ENCODE measurements around the gene FAM13A. TPM values are rescaled to one million over a fixed set of nuclear protein-coding genes. Genes with fewer than 3 reads are reported as not detected.

FAM13A gene
- total and polyA plus RNA-seq, 2 of the 8 experiments (the other 6 are each of a cell fraction or from before 2014, with no cell fraction given): 7.1 to 16.5 TPM

- FAIRE-seq: no peak
- ChIA-PET POLR2A (ENCODE audit: partially characterized antibody) (no interaction called here), CTCF (ENCODE audit: partially characterized antibody) (no interaction called here)
- Histone ChIP-seq H4K8ac (ENCODE audit: extremely low read depth, insufficient read depth, low read length) (no peak overlapping the region), H2AK5ac (ENCODE audit: low read depth, low read length) (no peak overlapping the region), H3K27me3 (replicated peaks in 1 of 4; ENCODE audit: control insufficient read depth in 3 of 4, extremely low read depth in 1 of 4, insufficient read depth in 3 of 4, low read length in 3 of 4) (no peaks in the 10 kb centered on the region), H3K9me3 (ENCODE audit: insufficient read depth in 2 of 2, low read depth in 1 of 2, low read length in 1 of 2) (no peaks in the 10 kb centered on the region), H2AFZ (ENCODE audit: low read length) (no peak overlapping the region), H3K4ac (replicated peaks; ENCODE audit: insufficient read length, low read depth, low read length) (no peak overlapping the region), H2BK12ac (ENCODE audit: low read depth, low read length) (no peak overlapping the region), H3K14ac (ENCODE audit: insufficient read length) (no peak overlapping the region), H3K4me1 (replicated peaks in 1 of 4; ENCODE audit: control insufficient read depth in 3 of 4, insufficient read depth in 4 of 4, low read length in 3 of 4) (no peaks in the 10 kb centered on the region), H4K20me1 (replicated peaks in 1 of 2; ENCODE audit: control insufficient read depth in 1 of 2, insufficient read depth in 2 of 2, low read length in 2 of 2) (no peaks in the 10 kb centered on the region), H2BK5ac (ENCODE audit: low read depth, low read length) (no peak overlapping the region), H3K18ac (ENCODE audit: extremely low read depth, low read length) (no peak overlapping the region), H4K5ac (ENCODE audit: insufficient read length, low read depth, low read length) (no peak overlapping the region), H3K4me2 (ENCODE audit: insufficient read depth in 1 of 2, low read depth in 2 of 2, low read length in 2 of 2) (no peak overlapping the region), H3K23me2 (ENCODE audit: low read depth, low read length) (no peaks in the 10 kb centered on the region; the same call in 1 of the 2 replicates), H4K91ac (replicated peaks; ENCODE audit: insufficient read length, low read length) (no peak overlapping the region), H2BK15ac (ENCODE audit: low read length) (no peak overlapping the region), H3K9ac (replicated peaks in 1 of 4; ENCODE audit: extremely low read depth in 1 of 4, low read depth in 3 of 4, low read length in 3 of 4) (no peak overlapping the region), H3K56ac (replicated peaks; ENCODE audit: insufficient read length, low read depth, low read length) (no peak overlapping the region), H3K4me3 (ENCODE audit: extremely low read depth in 1 of 4, insufficient read depth in 2 of 4, low read depth in 3 of 4, low read length in 4 of 4) (no peak overlapping the region), H2BK20ac (ENCODE audit: low read length) (no peak overlapping the region), H3K79me2 (ENCODE audit: control insufficient read depth in 1 of 2, insufficient read depth in 2 of 2, low read length in 2 of 2) (no peaks in the 10 kb centered on the region), H3K23ac (ENCODE audit: insufficient read length) (no peak overlapping the region), H3K27ac (ENCODE audit: low read depth, low read length) (no peak overlapping the region), H3K79me1 (ENCODE audit: low read depth, low read length) (no peaks in the 10 kb centered on the region), H3K36me3 (ENCODE audit: control insufficient read depth in 2 of 4, insufficient read depth in 4 of 4, low read length in 3 of 4) (no peaks in the 10 kb centered on the region), H2BK120ac (replicated peaks; ENCODE audit: low read depth, low read length) (no peak overlapping the region)
- WGBS, 2 experiments (ENCODE audit: extremely low coverage in 1 of 2, insufficient coverage in 1 of 2, insufficient read length in 1 of 2, insufficient replicate concordance in 2 of 2, low coverage in 1 of 2, low lambda C conversion rate in 2 of 2, missing lambda C conversion rate in 1 of 2): 86% methylated on average over 5 of the region's 5 CpGs; no CpG with 5 or more reads in 1 of the 2 experiments
- no peak for TF ChIP-seq SP1 (IDR thresholded peaks at IDR 0.05; ENCODE audit: low read depth, low read length)
- peak; percentile 2; the same call in 1 of the 2 replicates for TF ChIP-seq CEBPB (IDR thresholded peaks at IDR 0.05; ENCODE audit: low read depth, low read length)
- DNase-seq (ENCODE audit: low read depth in 1 of 2, low spot score in 2 of 2): no peak
Observed at GRCh38 chr4:88911246-88912212, 145.5 kb downstream of the FAM13A start.

All from H1 (cell line).